Measurements from ENCODE around the gene GNG13. TPM values are rescaled to one million over a fixed set of nuclear protein-coding genes. Genes with fewer than 3 reads are reported as not detected.

GNG13 gene
- total and polyA plus RNA-seq, 2 experiments from 2014 or later: 0.29 TPM; not detected in 1

DNA sequence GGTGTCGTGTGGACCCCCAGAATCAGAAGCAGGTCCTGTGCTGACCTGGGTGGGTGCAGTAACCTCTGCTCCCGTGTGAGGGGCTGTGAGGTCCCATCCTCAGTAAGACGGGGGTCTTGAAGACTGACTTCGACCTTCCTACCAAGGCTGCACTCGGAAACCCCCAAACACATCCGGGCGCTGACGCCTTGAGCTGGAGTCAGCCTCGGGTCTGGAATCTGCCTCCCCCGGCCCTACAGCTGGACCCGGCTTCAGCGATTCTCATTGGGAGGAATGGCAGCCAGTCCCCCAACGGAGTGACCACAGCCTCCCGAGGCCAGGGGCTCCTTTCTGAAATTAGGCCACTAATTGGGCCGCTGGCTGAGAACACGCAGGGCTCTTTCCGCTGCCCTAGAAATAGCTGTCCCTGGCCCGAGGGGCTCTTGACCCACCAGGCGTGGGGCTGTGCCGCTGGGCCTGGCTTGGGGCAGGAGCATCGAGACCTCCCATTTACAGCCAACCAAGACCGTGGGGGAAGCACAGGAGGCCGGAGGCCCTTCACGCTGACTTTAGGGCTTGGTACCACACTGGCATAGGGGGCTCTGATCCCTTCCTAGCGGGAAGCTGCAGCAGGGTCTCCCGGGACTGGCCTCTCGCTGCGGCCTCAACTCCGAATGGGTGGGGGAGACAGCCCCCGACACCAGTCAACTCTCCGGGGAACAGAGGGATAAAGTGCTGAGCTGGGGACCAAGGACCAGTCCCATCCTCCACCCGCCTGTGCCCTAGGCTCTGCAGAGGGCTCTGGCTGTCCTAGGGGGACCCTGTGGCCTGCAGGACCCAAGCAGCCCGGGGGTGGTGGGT is 2.6 kb upstream of the GNG13 start:
- H3K27me3 ChIP-seq (ENCODE audit: insufficient read depth): peaks cover 43% of the 10 kb centered on the region
- H3K4me1 Mint-ChIP-seq: peaks cover 7% of the 10 kb centered on the region; the same call in 1 of the 3 replicates
- no peak overlapping the region for H3K27ac Mint-ChIP-seq
- H3K36me3 ChIP-seq (ENCODE audit: insufficient read depth): no peaks in the 10 kb centered on the region
- H3K4me1 ChIP-seq (ENCODE audit: insufficient read depth): peaks cover 3% of the 10 kb centered on the region; the same call in 1 of the 2 replicates
- H3K4me2 ChIP-seq: no peak overlapping the region
- H3K9me2 ChIP-seq (ENCODE audit: insufficient read depth): no peaks in the 10 kb centered on the region
- no peak overlapping the region for H2AFZ ChIP-seq
- no peaks in the 10 kb centered on the region; the same call in 1 of the 2 replicates for H4K20me1 ChIP-seq (replicated peaks; ENCODE audit: insufficient read depth)
- TF ChIP-seq, protein P1, sequence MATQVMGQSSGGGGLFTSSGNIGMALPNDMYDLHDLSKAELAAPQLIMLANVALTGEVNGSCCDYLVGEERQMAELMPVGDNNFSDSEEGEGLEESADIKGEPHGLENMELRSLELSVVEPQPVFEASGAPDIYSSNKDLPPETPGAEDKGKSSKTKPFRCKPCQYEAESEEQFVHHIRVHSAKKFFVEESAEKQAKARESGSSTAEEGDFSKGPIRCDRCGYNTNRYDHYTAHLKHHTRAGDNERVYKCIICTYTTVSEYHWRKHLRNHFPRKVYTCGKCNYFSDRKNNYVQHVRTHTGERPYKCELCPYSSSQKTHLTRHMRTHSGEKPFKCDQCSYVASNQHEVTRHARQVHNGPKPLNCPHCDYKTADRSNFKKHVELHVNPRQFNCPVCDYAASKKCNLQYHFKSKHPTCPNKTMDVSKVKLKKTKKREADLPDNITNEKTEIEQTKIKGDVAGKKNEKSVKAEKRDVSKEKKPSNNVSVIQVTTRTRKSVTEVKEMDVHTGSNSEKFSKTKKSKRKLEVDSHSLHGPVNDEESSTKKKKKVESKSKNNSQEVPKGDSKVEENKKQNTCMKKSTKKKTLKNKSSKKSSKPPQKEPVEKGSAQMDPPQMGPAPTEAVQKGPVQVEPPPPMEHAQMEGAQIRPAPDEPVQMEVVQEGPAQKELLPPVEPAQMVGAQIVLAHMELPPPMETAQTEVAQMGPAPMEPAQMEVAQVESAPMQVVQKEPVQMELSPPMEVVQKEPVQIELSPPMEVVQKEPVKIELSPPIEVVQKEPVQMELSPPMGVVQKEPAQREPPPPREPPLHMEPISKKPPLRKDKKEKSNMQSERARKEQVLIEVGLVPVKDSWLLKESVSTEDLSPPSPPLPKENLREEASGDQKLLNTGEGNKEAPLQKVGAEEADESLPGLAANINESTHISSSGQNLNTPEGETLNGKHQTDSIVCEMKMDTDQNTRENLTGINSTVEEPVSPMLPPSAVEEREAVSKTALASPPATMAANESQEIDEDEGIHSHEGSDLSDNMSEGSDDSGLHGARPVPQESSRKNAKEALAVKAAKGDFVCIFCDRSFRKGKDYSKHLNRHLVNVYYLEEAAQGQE (IDR thresholded peaks at IDR 0.05; ENCODE audit: unreplicated experiment): no peak
- no peak for TF ChIP-seq JUNB (IDR thresholded peaks at IDR 0.05; ENCODE audit: unreplicated experiment)
- TF ChIP-seq NANOG (IDR thresholded peaks at IDR 0.05; ENCODE audit: borderline replicate concordance): no peak
- TF ChIP-seq ZNF331 (CRISPR knock-in tag; IDR thresholded peaks at IDR 0.05; ENCODE audit: low read depth): no peak
- no peak for TF ChIP-seq STAT1 (IDR thresholded peaks at IDR 0.05; ENCODE audit: unreplicated experiment)
- TF ChIP-seq POLR2AphosphoS5 (IDR thresholded peaks at IDR 0.05; ENCODE audit: low read depth): no peak
- no peak for TF ChIP-seq CREB1 (CRISPR knock-in tag; IDR thresholded peaks at IDR 0.05; ENCODE audit: low read depth)
- TF ChIP-seq, protein P2, sequence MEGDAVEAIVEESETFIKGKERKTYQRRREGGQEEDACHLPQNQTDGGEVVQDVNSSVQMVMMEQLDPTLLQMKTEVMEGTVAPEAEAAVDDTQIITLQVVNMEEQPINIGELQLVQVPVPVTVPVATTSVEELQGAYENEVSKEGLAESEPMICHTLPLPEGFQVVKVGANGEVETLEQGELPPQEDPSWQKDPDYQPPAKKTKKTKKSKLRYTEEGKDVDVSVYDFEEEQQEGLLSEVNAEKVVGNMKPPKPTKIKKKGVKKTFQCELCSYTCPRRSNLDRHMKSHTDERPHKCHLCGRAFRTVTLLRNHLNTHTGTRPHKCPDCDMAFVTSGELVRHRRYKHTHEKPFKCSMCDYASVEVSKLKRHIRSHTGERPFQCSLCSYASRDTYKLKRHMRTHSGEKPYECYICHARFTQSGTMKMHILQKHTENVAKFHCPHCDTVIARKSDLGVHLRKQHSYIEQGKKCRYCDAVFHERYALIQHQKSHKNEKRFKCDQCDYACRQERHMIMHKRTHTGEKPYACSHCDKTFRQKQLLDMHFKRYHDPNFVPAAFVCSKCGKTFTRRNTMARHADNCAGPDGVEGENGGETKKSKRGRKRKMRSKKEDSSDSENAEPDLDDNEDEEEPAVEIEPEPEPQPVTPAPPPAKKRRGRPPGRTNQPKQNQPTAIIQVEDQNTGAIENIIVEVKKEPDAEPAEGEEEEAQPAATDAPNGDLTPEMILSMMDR (conservative IDR thresholded peaks at IDR 0.05; ENCODE audit: low read depth in 2 of 2): no peak
- no peaks in the 10 kb centered on the region; the same call in 1 of the 2 replicates for H3F3A ChIP-seq (replicated peaks; ENCODE audit: low read depth)
- H3K27me3 Mint-ChIP-seq (ENCODE audit: insufficient read depth, low read depth, poor library complexity): peaks cover 31% of the 10 kb centered on the region
- H3K36me3 Mint-ChIP-seq (ENCODE audit: low read depth): peaks cover 9% of the 10 kb centered on the region; the same call in 2 of the 3 replicates
- H3K9me3 Mint-ChIP-seq: peaks cover 3% of the 10 kb centered on the region; the same call in 2 of the 3 replicates
- DNase-seq (ENCODE audit: low spot score): no peak
- no peak overlapping the region for H3K4me3 Mint-ChIP-seq
- no peak overlapping the region for H3K27ac ChIP-seq (ENCODE audit: low read depth)
- no peak overlapping the region for H3K4me3 ChIP-seq
- no peaks in the 10 kb centered on the region for H3K79me2 ChIP-seq (replicated peaks; ENCODE audit: insufficient read depth)
- no peak for ATAC-seq

DNA sequence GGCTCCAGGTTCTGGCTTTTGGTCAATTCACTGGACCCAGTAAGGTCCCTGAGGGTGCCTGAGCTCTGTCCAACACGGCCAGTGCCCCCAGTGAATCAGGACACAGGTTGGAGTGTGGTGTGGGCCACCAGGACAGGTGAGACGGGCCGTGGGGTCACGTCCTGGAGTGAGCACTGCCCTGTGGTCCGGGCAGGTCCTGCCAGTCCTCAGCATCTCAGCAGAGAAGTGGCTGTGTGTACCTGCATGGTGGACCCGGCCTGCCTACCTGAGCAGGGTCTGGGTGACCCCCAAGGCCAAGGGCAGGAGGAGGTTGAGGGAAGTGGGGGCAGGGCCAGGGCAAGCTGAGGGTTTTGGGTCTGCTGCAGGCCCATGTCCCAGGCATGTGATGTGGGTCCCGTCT is 1.9 kb upstream of the GNG13 start:
- Histone ChIP-seq H3K4me1 (ENCODE audit: insufficient read depth) (peaks cover 3% of the 10 kb centered on the region; the same call in 1 of the 2 replicates), H3K36me3 (ENCODE audit: insufficient read depth) (no peaks in the 10 kb centered on the region), H3K27me3 (ENCODE audit: insufficient read depth) (peaks cover 43% of the 10 kb centered on the region), H3K4me3 (no peak overlapping the region), H3K4me2 (no peak overlapping the region), H2AFZ (no peak overlapping the region), H3K9me2 (ENCODE audit: insufficient read depth) (no peaks in the 10 kb centered on the region), H4K20me1 (replicated peaks; ENCODE audit: insufficient read depth) (no peaks in the 10 kb centered on the region; the same call in 1 of the 2 replicates), H3K79me2 (replicated peaks; ENCODE audit: insufficient read depth) (no peaks in the 10 kb centered on the region), H3F3A (replicated peaks; ENCODE audit: low read depth) (no peaks in the 10 kb centered on the region; the same call in 1 of the 2 replicates), H3K27ac (ENCODE audit: low read depth) (no peak overlapping the region)
- Mint-ChIP-seq H3K36me3 (ENCODE audit: low read depth) (peaks cover 13% of the 10 kb centered on the region; the same call in 2 of the 3 replicates), H3K9me3 (no peaks in the 10 kb centered on the region; the same call in 1 of the 3 replicates), H3K27ac (no peak overlapping the region), H3K27me3 (ENCODE audit: insufficient read depth, low read depth, poor library complexity) (peaks cover 31% of the 10 kb centered on the region), H3K4me1 (peaks cover 4% of the 10 kb centered on the region; the same call in 1 of the 3 replicates), H3K4me3 (no peak overlapping the region)
- DNase-seq (ENCODE audit: low spot score) (no peak), ATAC-seq (no peak)
- TF ChIP-seq CREB1 (CRISPR knock-in tag; IDR thresholded peaks at IDR 0.05; ENCODE audit: low read depth): no peak
- no peak for TF ChIP-seq ZNF331 (CRISPR knock-in tag; IDR thresholded peaks at IDR 0.05; ENCODE audit: low read depth)
